GM18505 (cell line): ENCODE data around the gene B3GNT8.
"Not testable (repeated sequence)": the region's sequence is repeated elsewhere in the genome, so short reads cannot be mapped to it uniquely, and the experiment has no call there.

ENCODE experiments used
- ATAC-seq: cut with Tn5 transposase; IDR thresholded peaks from one replicate; pipeline ENCODE4 v1.9.1; 2021; ENCODE audit not compliant: unreplicated experiment
- POLR2A ChIP-seq: IDR thresholded peaks from 4 replicates; pipeline ENCODE4 v1.6.1; 2011; ENCODE audit warnings: borderline replicate concordance; ENCODE audit not compliant: insufficient read depth, insufficient read length; ENCODE audit errors: extremely low read depth

B3GNT8 gene

GRCh38 chr19:41445575-41445974 is 18.4 kb upstream of the B3GNT8 start:
- ATAC-seq = no peak
- TF ChIP-seq POLR2A = no peak

- TF ChIP-seq POLR2A = no peak
- no peak for ATAC-seq
Observed at GRCh38 chr19:41443813-41444455, 16.8 kb upstream of the B3GNT8 start.

GRCh38 chr19:41442473-41443355 is 15.5 kb upstream of the B3GNT8 start, which contains the start of gene ERICH4:
TSS of gene ERICH4 (plus strand) at chr19:41443156. CDS start at chr19:41443170, 14 bp downstream.
- no peak for ATAC-seq
- no peak for TF ChIP-seq POLR2A

- no peak for TF ChIP-seq POLR2A
- ATAC-seq = no peak
Observed at GRCh38 chr19:41441321-41441945, 14.3 kb upstream of the B3GNT8 start.

GRCh38 chr19:41439441-41440222 is 12.5 kb upstream of the B3GNT8 start, which contains the start of gene DMAC2:
TSS of gene DMAC2 (minus strand) at chr19:41439912. CDS start at chr19:41439899, 13 bp downstream.
- peak; percentile 87 for ATAC-seq
- peak; percentile 88 for TF ChIP-seq POLR2A

- no peak for TF ChIP-seq POLR2A
- ATAC-seq = no peak
Observed at GRCh38 chr19:41437944-41438574, 10.9 kb upstream of the B3GNT8 start.

- no peak for TF ChIP-seq POLR2A
- no peak for ATAC-seq
Observed at GRCh38 chr19:41436674-41436951, 9.4 kb upstream of the B3GNT8 start.

- no peak for TF ChIP-seq POLR2A
- ATAC-seq = no peak
Observed at GRCh38 chr19:41435936-41436673, 8.9 kb upstream of the B3GNT8 start.

- not testable (repeated sequence) for ATAC-seq
Observed at GRCh38 chr19:41435376-41435775, 8.2 kb upstream of the B3GNT8 start.

GRCh38 chr19:41434450-41434849 is 7.3 kb upstream of the B3GNT8 start:
- TF ChIP-seq POLR2A = no peak
- ATAC-seq = no peak

GRCh38 chr19:41433171-41433570 is 6.0 kb upstream of the B3GNT8 start:
- ATAC-seq = no peak
- TF ChIP-seq POLR2A = no peak
